Fibroblast of lung (primary cell): ENCODE measurements around the gene GORAB. TPM values are rescaled to one million over a fixed set of nuclear protein-coding genes. Genes with fewer than 3 reads are reported as not detected.

Source experiments
- DNase-seq, 2 donors: peaks; one replicate each; pipeline versions ENCODE4 v3.0.0 to v3.0.0-alpha.2; 2010; ENCODE audit warnings: low read depth in 2 of 2
- H2AFZ ChIP-seq: 2 replicates; pipeline ENCODE4 v1.5.1; 2012; ENCODE audit warnings: low read length, control low read depth, inconsistent platforms
- H3K27ac ChIP-seq: 2 replicates; pipeline ENCODE4 v1.5.1; 2011; ENCODE audit warnings: low read length, control low read depth; ENCODE audit not compliant: insufficient read depth
- H3K27me3 ChIP-seq: 2 replicates; pipeline ENCODE4 v1.5.1; 2011; ENCODE audit warnings: mild to moderate bottlenecking, low read length; ENCODE audit not compliant: control insufficient read depth, insufficient read depth
- H3K36me3 ChIP-seq: 2 replicates; pipeline ENCODE4 v1.5.1; 2011; ENCODE audit warnings: low read length; ENCODE audit not compliant: control insufficient read depth, insufficient read depth
- H3K4me1 ChIP-seq: 2 replicates; pipeline ENCODE4 v1.5.1; 2011; ENCODE audit warnings: low read length; ENCODE audit not compliant: control insufficient read depth, insufficient read depth; ENCODE audit errors: extremely low read depth
- H3K4me2 ChIP-seq: 2 replicates; pipeline ENCODE4 v1.5.1; 2011; ENCODE audit warnings: low read length, control low read depth; ENCODE audit not compliant: insufficient read depth; ENCODE audit errors: extremely low read depth
- H3K4me3 ChIP-seq, 4 experiments: fragments of 200-600 bp in 1 of 4; sonication (generic) in 1 of 4; replicated peaks in 1 of 4; 2 replicates each; pipeline ENCODE4 v1.5.1; 2011 to 2016; ENCODE audit warnings: low read length in 4 of 4, low read depth in 3 of 4, mild to moderate bottlenecking in 3 of 4, control low read depth in 2 of 4, inconsistent platforms in 1 of 4, mixed read lengths in 1 of 4; ENCODE audit not compliant: insufficient read depth in 1 of 4; ENCODE audit errors: control extremely low read depth in 1 of 4
- H3K79me2 ChIP-seq: 2 replicates; pipeline ENCODE4 v1.5.1; 2012; ENCODE audit warnings: mild to moderate bottlenecking, low read length, inconsistent platforms; ENCODE audit not compliant: control insufficient read depth, insufficient read depth
- H3K9ac ChIP-seq: 2 replicates; pipeline ENCODE4 v1.5.1; 2011; ENCODE audit warnings: mild to moderate bottlenecking, low read length, control low read depth; ENCODE audit not compliant: insufficient read depth
- H3K9me3 ChIP-seq: 2 replicates; pipeline ENCODE4 v1.5.1; 2012; ENCODE audit warnings: low read depth, low read length; ENCODE audit not compliant: control insufficient read depth, insufficient read depth
- H4K20me1 ChIP-seq: 2 replicates; pipeline ENCODE4 v1.5.1; 2011; ENCODE audit warnings: low read length; ENCODE audit not compliant: control insufficient read depth, insufficient read depth; ENCODE audit errors: extremely low read depth
- EZH2 ChIP-seq: IDR thresholded peaks from 2 replicates; pipeline ENCODE4 v1.5.1; 2012; ENCODE audit warnings: low read length, control low read depth, mild to moderate bottlenecking; ENCODE audit errors: missing control alignments
- polyA plus RNA-seq, 2 donors: library from polyadenylated mRNA; depleted of rRNA in 1 of 2; stranded (reverse) in 1 of 2; unstranded in 1 of 2; fragments of >200 nt; gene quantifications; 2 replicates each; pipeline ENCODE4 v1.2.1, GENCODE V29; 2011 to 2012; ENCODE audit warnings: missing spikeins in 1 of 2
- total RNA-seq: library from RNA; depleted of rRNA; stranded (reverse); fragments of >200 nt; gene quantifications from 2 replicates; pipeline ENCODE4 v1.2.1, GENCODE V29; 2014
- TF ChIP-seq, protein P1 (sequence below), 2 donors: IDR thresholded peaks in 1 of 2; conservative IDR thresholded peaks in 1 of 2; 1 replicate in 1 of 2; 2 replicates in 1 of 2; pipeline ENCODE4 v1.5.1; 2011 to 2012; ENCODE audit warnings: low read length in 2 of 2, control low read depth in 1 of 2, inconsistent platforms in 1 of 2, low read depth in 1 of 2, mild to moderate bottlenecking in 1 of 2

The GORAB gene
- total and polyA plus RNA-seq, 2 donors (not counting 1 experiment from before 2014, with no cell fraction given), result 17.7 to 27.6 TPM

DNA sequence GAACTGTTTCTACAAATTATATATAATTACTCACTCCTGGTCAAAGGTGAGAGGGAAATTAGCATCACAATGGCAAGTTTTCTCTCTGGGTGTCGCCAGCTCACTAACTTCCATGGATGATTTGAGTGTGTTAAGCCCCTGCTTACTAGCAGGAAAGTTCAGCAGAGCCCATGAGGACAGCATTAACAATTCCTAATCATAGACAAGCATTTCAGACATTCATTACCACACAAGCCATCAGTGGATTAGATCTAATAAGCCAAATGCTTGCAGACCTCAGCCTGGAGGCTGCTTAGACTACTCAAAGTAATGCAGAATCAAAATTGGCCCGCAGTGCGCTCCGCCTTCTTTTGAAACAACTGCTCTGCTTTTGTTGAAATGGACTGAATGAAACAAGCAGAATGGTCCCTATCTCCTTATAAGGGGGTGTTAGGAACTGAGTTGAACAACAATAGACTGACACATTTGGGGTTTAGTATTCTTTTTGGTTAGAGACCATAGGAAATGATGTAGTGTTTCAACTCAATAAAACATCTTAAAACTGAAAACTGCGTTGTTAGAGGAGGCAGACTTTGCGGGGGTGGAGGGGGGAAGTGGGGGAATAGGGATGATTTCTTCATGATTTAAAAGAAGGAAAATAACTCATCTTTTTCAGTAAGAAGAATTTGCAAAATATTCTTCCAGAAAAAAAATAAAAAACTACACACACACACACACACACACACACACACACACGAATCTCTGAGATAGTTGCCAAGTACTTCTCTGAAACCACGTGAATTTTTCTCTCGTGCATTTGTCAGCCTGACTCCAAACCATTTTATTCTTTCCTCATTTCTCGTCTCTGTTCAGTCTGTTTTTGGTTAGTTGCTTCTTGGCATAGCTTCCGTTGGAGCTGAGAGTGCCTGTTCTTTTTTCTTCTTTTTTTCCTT, 54.6 kb downstream of the GORAB start:
- no peak overlapping the region for H3K9ac ChIP-seq
- no peaks in the 10 kb centered on the region for H3K9me3 ChIP-seq
- no peaks in the 10 kb centered on the region for H4K20me1 ChIP-seq
- no peaks in the 10 kb centered on the region for H3K27me3 ChIP-seq
- no peaks in the 10 kb centered on the region for H3K36me3 ChIP-seq
- peak overlapping the region in 1 of 4 experiments; percentile 33 for H3K4me3 ChIP-seq
- H3K4me1 ChIP-seq, result peaks cover 2% of the 10 kb centered on the region
- peak; percentile 73 to 75 for DNase-seq
- H3K4me2 ChIP-seq, result peak overlapping the region; percentile 65
- H3K79me2 ChIP-seq, result no peaks in the 10 kb centered on the region
- TF ChIP-seq, protein P1, sequence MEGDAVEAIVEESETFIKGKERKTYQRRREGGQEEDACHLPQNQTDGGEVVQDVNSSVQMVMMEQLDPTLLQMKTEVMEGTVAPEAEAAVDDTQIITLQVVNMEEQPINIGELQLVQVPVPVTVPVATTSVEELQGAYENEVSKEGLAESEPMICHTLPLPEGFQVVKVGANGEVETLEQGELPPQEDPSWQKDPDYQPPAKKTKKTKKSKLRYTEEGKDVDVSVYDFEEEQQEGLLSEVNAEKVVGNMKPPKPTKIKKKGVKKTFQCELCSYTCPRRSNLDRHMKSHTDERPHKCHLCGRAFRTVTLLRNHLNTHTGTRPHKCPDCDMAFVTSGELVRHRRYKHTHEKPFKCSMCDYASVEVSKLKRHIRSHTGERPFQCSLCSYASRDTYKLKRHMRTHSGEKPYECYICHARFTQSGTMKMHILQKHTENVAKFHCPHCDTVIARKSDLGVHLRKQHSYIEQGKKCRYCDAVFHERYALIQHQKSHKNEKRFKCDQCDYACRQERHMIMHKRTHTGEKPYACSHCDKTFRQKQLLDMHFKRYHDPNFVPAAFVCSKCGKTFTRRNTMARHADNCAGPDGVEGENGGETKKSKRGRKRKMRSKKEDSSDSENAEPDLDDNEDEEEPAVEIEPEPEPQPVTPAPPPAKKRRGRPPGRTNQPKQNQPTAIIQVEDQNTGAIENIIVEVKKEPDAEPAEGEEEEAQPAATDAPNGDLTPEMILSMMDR (conservative IDR thresholded peaks at IDR 0.05 in 1 of 2, IDR thresholded peaks at IDR 0.05 in 1 of 2; ENCODE audit: low read depth in 1 of 2, low read length in 2 of 2), result no peak
- TF ChIP-seq EZH2, result no peak
- H2AFZ ChIP-seq, result peak overlapping the region; percentile 4
- H3K27ac ChIP-seq, result no peak overlapping the region

GRCh38 chr1:170587253-170587593, 55.3 kb downstream of the GORAB start:
- DNase-seq, result no peak
- Histone ChIP-seq H3K36me3 (no peaks in the 10 kb centered on the region), H3K9ac (no peak overlapping the region), H3K79me2 (no peaks in the 10 kb centered on the region), H3K4me1 (peaks cover 2% of the 10 kb centered on the region), H4K20me1 (no peaks in the 10 kb centered on the region), H3K4me2 (peak overlapping the region; percentile 65), H3K27ac (no peak overlapping the region), H3K27me3 (no peaks in the 10 kb centered on the region), H2AFZ (no peak overlapping the region), H3K4me3 (peak overlapping the region in 1 of 4 experiments; percentile 33), H3K9me3 (no peaks in the 10 kb centered on the region)
- no peak for TF ChIP-seq EZH2
- TF ChIP-seq, protein P1 (conservative IDR thresholded peaks at IDR 0.05 in 1 of 2, IDR thresholded peaks at IDR 0.05 in 1 of 2; ENCODE audit: low read depth in 1 of 2, low read length in 2 of 2), result no peak

DNA sequence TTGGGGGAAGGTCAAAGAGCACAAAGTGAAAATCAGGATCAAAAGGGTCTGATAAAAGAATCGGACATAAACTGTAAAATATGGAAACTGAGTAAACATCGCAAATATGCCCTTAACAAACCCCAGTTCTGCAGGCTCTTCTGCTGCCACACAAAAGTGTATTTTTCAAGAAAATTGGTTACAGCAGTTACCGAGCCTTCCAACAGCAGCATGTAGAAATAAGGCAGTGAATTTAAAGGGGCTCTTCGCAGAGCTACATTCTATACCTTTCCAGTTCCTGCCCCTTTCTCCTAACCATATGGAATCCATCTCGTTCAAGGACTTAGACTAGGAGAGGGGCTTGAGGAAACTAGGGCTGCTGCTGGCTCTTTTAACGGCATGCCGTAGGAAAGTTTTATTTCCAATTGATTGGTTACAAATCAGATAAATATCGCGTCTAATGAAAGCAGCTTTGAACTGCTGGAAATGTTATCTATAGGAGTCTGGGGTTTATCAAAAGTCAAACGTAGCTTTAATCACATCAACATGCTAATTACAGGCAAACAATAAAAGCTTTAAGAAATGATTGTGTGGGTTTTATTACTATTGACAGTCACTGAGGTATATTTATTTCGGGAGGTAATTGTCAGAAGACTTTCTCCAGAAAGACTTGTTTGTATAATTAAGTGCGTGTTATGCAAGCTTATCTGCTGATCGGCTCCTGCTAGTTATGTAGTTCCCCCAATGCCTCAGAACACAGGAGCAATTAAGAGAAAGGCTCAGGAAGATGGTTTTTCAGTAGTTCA, 59.1 kb downstream of the GORAB start:
- no peaks in the 10 kb centered on the region for H3K79me2 ChIP-seq
- peak overlapping the region in 1 of 4 experiments; percentile 13 for H3K4me3 ChIP-seq
- TF ChIP-seq EZH2, result no peak
- TF ChIP-seq, protein P1 (conservative IDR thresholded peaks at IDR 0.05 in 1 of 2, IDR thresholded peaks at IDR 0.05 in 1 of 2; ENCODE audit: low read depth in 1 of 2, low read length in 2 of 2), result no peak
- no peak for DNase-seq
- H4K20me1 ChIP-seq, result no peaks in the 10 kb centered on the region
- H3K36me3 ChIP-seq, result no peaks in the 10 kb centered on the region
- peak overlapping the region; percentile 26 for H2AFZ ChIP-seq
- H3K4me1 ChIP-seq, result peaks cover 4% of the 10 kb centered on the region
- no peaks in the 10 kb centered on the region for H3K9me3 ChIP-seq
- H3K4me2 ChIP-seq, result peak overlapping the region; percentile 29
- H3K27ac ChIP-seq, result no peak overlapping the region
- no peaks in the 10 kb centered on the region for H3K27me3 ChIP-seq
- H3K9ac ChIP-seq, result no peak overlapping the region
